Measurements from ENCODE around the gene BCR.

DNA sequence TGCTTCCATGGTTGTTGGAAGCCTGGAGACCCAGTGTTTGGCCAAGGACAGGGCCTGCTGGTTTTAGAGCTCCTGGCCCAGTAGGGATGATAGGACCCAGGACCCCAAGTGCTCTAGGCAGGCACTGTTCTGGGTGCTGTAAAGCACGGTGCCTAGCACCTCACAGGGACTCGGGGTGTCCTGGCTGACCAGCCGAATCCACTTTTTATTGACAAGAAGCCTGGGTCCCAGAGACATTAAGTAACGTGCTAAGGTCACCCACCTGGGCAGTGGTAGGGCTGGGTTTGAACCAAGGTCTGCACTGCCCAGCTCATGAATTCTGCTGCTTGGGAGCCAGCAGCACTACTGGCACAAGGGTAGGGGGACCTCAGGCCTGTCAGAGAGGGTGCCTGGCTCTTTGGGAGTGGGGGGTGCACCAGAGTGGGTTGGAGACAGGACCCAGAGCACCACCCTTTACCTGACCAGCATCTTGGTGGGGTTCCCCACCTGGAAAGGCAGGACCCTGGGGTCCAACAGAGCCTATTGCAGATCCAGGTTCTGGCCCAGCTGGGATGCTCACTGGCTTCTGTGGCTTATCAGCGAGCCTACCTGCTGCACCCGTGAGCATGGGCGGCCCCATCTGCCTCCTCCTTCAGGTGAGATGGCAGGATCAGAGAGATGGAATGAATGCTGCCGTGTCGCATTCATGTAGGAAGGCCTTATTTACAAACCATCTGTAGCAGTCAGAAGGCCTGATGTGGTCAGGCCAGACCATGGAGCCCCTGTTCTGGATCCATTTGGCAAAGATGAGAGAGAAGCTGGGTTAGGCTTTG, 52.0 kb downstream of the BCR start:
- TF ChIP-seq, protein P1, sequence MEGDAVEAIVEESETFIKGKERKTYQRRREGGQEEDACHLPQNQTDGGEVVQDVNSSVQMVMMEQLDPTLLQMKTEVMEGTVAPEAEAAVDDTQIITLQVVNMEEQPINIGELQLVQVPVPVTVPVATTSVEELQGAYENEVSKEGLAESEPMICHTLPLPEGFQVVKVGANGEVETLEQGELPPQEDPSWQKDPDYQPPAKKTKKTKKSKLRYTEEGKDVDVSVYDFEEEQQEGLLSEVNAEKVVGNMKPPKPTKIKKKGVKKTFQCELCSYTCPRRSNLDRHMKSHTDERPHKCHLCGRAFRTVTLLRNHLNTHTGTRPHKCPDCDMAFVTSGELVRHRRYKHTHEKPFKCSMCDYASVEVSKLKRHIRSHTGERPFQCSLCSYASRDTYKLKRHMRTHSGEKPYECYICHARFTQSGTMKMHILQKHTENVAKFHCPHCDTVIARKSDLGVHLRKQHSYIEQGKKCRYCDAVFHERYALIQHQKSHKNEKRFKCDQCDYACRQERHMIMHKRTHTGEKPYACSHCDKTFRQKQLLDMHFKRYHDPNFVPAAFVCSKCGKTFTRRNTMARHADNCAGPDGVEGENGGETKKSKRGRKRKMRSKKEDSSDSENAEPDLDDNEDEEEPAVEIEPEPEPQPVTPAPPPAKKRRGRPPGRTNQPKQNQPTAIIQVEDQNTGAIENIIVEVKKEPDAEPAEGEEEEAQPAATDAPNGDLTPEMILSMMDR (IDR thresholded peaks at IDR 0.05; ENCODE audit: insufficient read depth, low read length, poor library complexity, severe bottlenecking), result no peak
- TF ChIP-seq EZH2phosphoT487 (conservative IDR thresholded peaks at IDR 0.05; ENCODE audit: low read length), result no peak
